RWPE1 (cell line): ENCODE data around the gene DCUN1D1.
A peak's percentile ranks its signal among the peaks of the same experiment; 100 is the strongest.

Source experiments
- CTCF ChIA-PET: fragments of 350-600 bp; sonication (Branson Sonifier 250); formaldehyde crosslinking; extraction: SDS; loops from one replicate; lab custom pipeline; 2021; lab: Yijun Ruan, JAX
- POLR2A ChIA-PET: fragments of 400-600 bp; formaldehyde crosslinking; extraction: SDS; loops from one replicate; lab custom pipeline; 2020; ENCODE audit warnings: antibody characterized with exemption; ENCODE audit not compliant: low non-redundant PET; lab: Yijun Ruan, JAX
- DNase-seq: peaks from one replicate; pipeline ENCODE4 v3.0.0; 2012; ENCODE audit warnings: low spot score
- H3K27ac ChIP-seq: fragments of 450-650 bp; 2 replicates; pipeline ENCODE4 v1.5.1; 2017
- TF ChIP-seq, protein P1 (sequence below): fragments of 450-650 bp; conservative IDR thresholded peaks from 2 replicates; pipeline ENCODE4 v1.5.1; 2017; ENCODE audit warnings: low read depth, mild to moderate bottlenecking

Gene DCUN1D1

DNA sequence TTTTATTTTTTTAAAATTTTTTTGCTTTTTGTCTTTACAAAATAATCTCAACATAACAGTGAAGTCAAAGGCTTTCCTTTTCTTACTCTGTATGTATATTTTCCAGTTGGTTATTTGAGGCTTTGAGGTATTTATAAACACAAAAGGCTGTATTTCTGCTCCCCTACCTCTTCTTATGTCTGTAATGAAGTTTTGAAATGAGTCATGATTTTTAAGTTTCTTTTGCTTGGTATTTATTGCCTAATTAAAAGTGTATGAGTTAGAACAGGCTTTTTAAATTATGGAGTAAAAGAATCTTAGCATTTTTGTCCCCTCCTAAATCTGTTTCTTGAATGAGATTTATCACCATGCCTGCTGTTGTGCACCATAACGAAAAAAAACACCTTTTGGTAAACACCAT lies 66.0 kb downstream of the DCUN1D1 start:
- ChIA-PET POLR2A (no interaction called here), CTCF (interaction anchor here (0.5 kb wide), 1 partner anchor 75 kb away, joined by 4 read pairs; no protein-coding TSS in a partner anchor)
- no peak overlapping the region for H3K27ac ChIP-seq
- TF ChIP-seq, protein P1, sequence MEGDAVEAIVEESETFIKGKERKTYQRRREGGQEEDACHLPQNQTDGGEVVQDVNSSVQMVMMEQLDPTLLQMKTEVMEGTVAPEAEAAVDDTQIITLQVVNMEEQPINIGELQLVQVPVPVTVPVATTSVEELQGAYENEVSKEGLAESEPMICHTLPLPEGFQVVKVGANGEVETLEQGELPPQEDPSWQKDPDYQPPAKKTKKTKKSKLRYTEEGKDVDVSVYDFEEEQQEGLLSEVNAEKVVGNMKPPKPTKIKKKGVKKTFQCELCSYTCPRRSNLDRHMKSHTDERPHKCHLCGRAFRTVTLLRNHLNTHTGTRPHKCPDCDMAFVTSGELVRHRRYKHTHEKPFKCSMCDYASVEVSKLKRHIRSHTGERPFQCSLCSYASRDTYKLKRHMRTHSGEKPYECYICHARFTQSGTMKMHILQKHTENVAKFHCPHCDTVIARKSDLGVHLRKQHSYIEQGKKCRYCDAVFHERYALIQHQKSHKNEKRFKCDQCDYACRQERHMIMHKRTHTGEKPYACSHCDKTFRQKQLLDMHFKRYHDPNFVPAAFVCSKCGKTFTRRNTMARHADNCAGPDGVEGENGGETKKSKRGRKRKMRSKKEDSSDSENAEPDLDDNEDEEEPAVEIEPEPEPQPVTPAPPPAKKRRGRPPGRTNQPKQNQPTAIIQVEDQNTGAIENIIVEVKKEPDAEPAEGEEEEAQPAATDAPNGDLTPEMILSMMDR: no peak
- no peak for DNase-seq

DNA sequence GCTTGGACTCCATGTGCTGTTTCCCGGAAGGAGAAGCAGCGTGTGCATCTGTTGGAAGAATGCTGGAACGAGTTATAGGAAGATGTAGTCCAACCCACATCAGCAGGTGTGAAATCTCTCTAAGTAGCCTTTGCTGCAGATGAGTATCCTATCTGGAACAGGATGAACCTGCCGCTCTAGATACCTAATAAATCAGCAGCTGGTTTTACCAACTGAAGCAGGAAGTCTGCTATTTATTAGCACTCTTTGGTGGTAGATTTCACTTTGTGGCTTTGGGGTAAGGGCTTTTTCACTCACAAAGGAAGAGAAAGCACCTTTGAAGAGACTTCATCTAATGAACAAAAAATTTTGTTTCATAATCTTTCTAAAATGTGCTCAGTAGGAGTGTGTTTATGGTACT lies 66.4 kb downstream of the DCUN1D1 start:
- no peak for DNase-seq
- POLR2A ChIA-PET: no interaction called here
- H3K27ac ChIP-seq: no peak overlapping the region
- CTCF ChIA-PET: no interaction called here
- TF ChIP-seq, protein P1: no peak

DNA sequence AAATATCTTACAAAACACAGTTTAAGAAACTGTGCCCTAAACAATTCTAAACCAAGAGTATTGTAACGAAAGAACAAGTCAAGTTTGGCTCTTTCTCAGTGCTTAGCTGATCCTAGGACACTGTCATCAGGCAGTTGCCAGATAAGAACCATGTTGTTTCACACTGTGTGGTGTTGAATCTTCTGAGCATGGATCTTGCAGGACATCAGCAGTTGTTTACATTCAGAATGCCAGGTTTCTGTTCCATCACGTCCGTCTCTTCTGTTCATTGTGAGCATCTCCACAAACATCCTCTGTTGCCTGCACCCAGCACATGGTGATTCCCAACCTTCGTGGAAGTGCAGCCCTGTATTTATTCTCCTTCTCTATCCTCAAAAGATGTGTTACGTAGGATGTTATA lies 67.9 kb downstream of the DCUN1D1 start:
- TF ChIP-seq, protein P1: no peak
- POLR2A ChIA-PET: no interaction called here
- no peak overlapping the region for H3K27ac ChIP-seq
- DNase-seq: no peak
- CTCF ChIA-PET: no interaction called here

DNA sequence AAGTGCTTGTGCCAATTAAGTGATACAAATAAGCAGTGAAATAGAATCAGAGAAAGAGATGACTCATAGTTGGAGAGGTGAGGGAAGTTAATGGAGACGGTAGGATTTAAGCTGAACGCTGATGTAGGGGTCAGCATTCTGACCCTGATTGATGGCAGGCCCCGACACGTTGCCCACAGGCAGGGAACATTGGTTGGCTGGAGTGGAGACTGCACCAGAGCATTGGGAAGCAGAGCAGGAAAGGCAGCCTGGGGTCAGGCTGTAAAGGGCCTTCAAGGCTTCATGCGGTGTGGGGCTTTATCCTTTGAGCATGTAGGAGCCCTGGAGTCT lies 68.6 kb downstream of the DCUN1D1 start:
- DNase-seq: peak; percentile 68
- POLR2A ChIA-PET: no interaction called here
- H3K27ac ChIP-seq: peak overlapping the region; percentile 72
- TF ChIP-seq, protein P1: no peak
- CTCF ChIA-PET: interaction anchor here (0.7 kb wide), 1 partner anchor 9 kb away, joined by 3 read pairs; no protein-coding TSS in a partner anchor

DNA sequence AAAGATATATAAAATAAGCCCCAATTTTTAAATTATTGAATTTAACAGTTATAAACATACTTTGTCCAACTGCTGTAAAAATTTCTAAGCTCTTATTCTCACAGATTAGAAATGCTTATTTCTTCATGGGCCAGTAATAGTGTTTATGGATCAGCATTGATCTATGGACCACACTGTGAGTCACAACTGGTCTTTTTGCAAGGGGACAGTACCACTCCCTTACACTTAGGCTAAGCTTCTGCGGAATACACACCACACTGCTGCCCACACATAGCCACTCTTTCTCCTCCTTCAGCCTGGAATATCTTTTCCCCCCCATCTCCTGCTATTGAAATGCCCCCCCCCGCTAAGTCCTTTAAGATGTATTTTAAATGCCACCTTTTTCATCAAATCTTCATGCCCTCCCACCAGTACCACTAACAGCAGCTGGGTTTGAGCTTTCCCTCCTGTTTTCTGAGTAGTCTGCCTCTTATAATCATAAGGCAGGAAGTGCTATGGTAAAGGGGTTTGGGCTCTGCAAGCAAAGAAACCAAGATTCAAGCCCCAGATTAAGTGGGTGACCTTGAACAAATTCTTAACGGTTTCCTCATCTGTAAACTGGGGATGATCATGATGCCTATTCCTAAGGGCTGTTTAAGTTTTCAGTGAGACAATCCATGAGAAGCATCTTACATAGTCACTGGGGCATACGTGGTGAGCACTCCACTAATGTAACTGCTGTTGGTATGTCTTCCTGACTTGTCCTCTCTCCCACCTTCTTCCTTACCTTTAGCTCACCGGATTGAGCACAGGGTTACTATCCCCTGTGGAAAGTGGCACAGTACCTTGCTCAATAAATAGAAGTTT lies 69.2 kb downstream of the DCUN1D1 start:
- ChIA-PET POLR2A (no interaction called here), CTCF (interaction anchor here (0.7 kb wide), 1 partner anchor 10 kb away, joined by 3 read pairs; no protein-coding TSS in a partner anchor)
- H3K27ac ChIP-seq: peak overlapping the region; percentile 72
- no peak for DNase-seq
- TF ChIP-seq, protein P1: no peak

DNA sequence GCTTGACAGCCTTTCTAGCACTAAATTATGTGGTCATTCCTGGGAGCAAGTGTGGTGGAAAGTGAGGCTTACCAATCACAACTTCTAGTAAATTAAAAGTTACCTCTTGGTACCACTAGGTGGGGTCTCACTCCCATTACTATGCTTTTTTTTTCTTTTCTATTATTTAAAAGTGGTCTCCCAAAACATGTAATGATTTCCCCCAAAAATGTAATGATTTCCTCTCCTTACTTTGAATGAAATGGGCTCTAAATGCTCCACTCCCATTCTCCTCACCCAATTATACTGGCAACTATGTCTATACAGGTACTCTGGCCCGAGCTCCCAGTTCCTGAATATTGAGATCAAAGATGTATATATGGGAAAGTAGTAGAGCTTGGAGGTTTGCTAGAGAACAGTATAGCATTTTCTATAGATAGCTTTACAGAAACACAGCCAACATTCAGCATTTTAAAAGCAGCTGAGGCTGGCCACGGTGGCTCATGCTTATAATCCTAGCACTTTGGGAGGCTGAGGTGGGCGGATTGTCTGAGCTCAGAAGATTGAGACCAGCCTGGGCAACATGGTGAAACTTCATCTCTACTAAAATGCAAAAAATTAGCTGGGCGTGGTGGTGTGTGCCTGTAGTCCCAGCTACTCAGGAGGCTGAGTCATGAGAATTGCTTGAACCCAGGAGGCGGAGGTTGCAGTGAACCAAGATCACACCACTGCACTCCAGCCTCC lies 70.9 kb downstream of the DCUN1D1 start:
- ChIA-PET POLR2A (no interaction called here), CTCF (interaction anchor here (0.6 to 1.0 kb wide), 4 partner anchors 17 to 1110 kb away, joined by 3 to 7 read pairs (median 3); no protein-coding TSS in a partner anchor)
- TF ChIP-seq, protein P1: peak; percentile 46
- no peak for DNase-seq
- H3K27ac ChIP-seq: no peak overlapping the region; the same call in 1 of the 2 replicates
